Common myeloid progenitor, CD34-positive (primary cell): ENCODE results near the gene PIK3R1.

Experiments used
- CTCF ChIA-PET: fragments of 350-600 bp; sonication (Branson Sonifier 250); formaldehyde crosslinking; loops from one replicate; lab custom pipeline; 2021; ENCODE audit warnings: antibody characterized with exemption; lab: Charles Lee
- POLR2A ChIA-PET: fragments of 350-600 bp; sonication (Branson Sonifier 250); formaldehyde crosslinking; loops from one replicate; lab custom pipeline; 2021; ENCODE audit warnings: antibody characterized with exemption; lab: Charles Lee
- DNase-seq, 3 donors: peaks; one replicate each; pipeline versions ENCODE4 v3.0.0 to v3.0.0-alpha.2; 2013
- H3K27ac ChIP-seq, 2 experiments: 1 replicate in 1 of 2; 2 replicates in 1 of 2; pipeline ENCODE4 v1.7.0; 2013; ENCODE audit warnings: inconsistent platforms in 2 of 2, low read length in 2 of 2, mild to moderate bottlenecking in 2 of 2, low read depth in 1 of 2, moderate library complexity in 1 of 2; ENCODE audit not compliant: severe bottlenecking in 2 of 2, insufficient read depth in 1 of 2, poor library complexity in 1 of 2
- H3K27me3 ChIP-seq, 5 experiments: replicated peaks in 2 of 5; 1 replicate in 3 of 5; 2 replicates in 2 of 5; pipeline versions ENCODE4 v1.6.1 to v1.7.0; 2013; ENCODE audit warnings: low read length in 4 of 5, mild to moderate bottlenecking in 2 of 5, moderate library complexity in 2 of 5, inconsistent platforms in 1 of 5; ENCODE audit not compliant: insufficient read depth in 5 of 5, control insufficient read depth in 4 of 5
- H3K36me3 ChIP-seq, 4 experiments: 1 replicate in 2 of 4; 2 replicates in 2 of 4; pipeline versions ENCODE4 v1.6.1 to v1.7.0; 2013; ENCODE audit warnings: low read length in 3 of 4, control low read depth in 1 of 4, mild to moderate bottlenecking in 1 of 4; ENCODE audit not compliant: control insufficient read depth in 4 of 4, insufficient read depth in 4 of 4
- H3K4me1 ChIP-seq, 4 experiments: 1 replicate in 3 of 4; 2 replicates in 1 of 4; pipeline versions ENCODE4 v1.6.1 to v1.7.1; 2013; ENCODE audit warnings: low read length in 3 of 4, mild to moderate bottlenecking in 3 of 4, control low read depth in 1 of 4, inconsistent platforms in 1 of 4, moderate library complexity in 1 of 4; ENCODE audit not compliant: control insufficient read depth in 4 of 4, insufficient read depth in 4 of 4; ENCODE audit errors: control extremely low read depth in 1 of 4
- H3K4me3 ChIP-seq, 7 experiments: 1 replicate in 4 of 7; 2 replicates in 3 of 7; pipeline versions ENCODE4 v1.5.1 to v1.7.0; 2013; ENCODE audit warnings: mild to moderate bottlenecking in 7 of 7, low read length in 6 of 7, moderate library complexity in 6 of 7, inconsistent platforms in 2 of 7, low read depth in 2 of 7, control low read depth in 1 of 7; ENCODE audit not compliant: insufficient read depth in 4 of 7, control insufficient read depth in 1 of 7; ENCODE audit errors: extremely low read depth in 1 of 7
- H3K9me3 ChIP-seq, 5 experiments: 1 replicate in 4 of 5; 2 replicates in 1 of 5; pipeline versions ENCODE4 v1.6.1 to v1.7.1; 2013; ENCODE audit warnings: low read length in 4 of 5, mild to moderate bottlenecking in 2 of 5, inconsistent platforms in 1 of 5, low read depth in 1 of 5, moderate library complexity in 1 of 5; ENCODE audit not compliant: control insufficient read depth in 4 of 5, insufficient read depth in 2 of 5; ENCODE audit errors: control extremely low read depth in 1 of 5
- WGBS: methylation state at CpG from one replicate; pipeline ENCODE4 v1.1.5; 2013; ENCODE audit not compliant: insufficient coverage; 5-methylcytosine and 5-hydroxymethylcytosine counted together

Gene PIK3R1

DNA sequence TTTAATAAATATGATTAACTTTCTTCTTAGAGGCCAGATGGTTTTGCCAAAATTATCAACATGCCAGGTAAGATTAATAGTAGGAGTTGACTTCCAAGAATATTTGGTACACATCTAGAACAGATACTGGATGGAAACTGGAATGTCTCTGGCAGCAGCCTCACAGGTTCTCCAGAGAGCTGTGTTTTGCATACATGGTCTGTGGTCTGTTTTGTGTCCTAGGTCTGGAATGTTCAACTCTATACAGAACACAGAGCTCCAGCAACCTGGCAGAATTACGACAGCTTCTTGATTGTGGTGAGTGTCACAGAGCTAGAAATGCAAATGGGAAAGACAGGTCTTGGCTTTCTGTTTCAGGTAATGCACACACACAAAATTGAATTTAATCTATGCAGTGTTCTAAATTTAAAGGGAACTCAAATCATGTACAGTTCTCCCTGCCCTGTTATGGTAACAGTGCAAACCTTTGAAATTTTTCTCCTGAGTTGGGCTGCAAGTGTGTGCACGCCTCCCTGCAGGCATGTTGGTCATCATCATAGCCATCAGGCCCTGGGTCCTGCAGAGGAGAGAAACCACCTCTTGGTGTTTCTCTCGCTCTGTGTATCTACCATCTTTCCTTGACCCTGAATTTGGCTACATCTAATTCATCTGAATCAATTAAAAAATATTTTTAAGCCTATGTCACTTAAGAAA is 58.3 kb downstream of the PIK3R1 start:
- ChIA-PET POLR2A (no interaction called here), CTCF (interaction anchor here (1.1 to 8.1 kb wide), 7 partner anchors 12 to 1118 kb away, joined by 3 to 78 read pairs (median 12); no protein-coding TSS in a partner anchor)
- H3K36me3 ChIP-seq, result peaks cover 19 to 59% (median 27%) of the 10 kb centered on the region in 4 experiments
- H3K4me1 ChIP-seq, result peaks cover 10 to 38% (median 21%) of the 10 kb centered on the region in 4 experiments
- no peaks in the 10 kb centered on the region for H3K9me3 ChIP-seq
- no peak overlapping the region for H3K4me3 ChIP-seq
- H3K27ac ChIP-seq, result no peak overlapping the region
- no peaks in the 10 kb centered on the region for H3K27me3 ChIP-seq
- 100% methylated on average over 1 of the region's 3 CpGs for WGBS
- DNase-seq, result no peak

DNA sequence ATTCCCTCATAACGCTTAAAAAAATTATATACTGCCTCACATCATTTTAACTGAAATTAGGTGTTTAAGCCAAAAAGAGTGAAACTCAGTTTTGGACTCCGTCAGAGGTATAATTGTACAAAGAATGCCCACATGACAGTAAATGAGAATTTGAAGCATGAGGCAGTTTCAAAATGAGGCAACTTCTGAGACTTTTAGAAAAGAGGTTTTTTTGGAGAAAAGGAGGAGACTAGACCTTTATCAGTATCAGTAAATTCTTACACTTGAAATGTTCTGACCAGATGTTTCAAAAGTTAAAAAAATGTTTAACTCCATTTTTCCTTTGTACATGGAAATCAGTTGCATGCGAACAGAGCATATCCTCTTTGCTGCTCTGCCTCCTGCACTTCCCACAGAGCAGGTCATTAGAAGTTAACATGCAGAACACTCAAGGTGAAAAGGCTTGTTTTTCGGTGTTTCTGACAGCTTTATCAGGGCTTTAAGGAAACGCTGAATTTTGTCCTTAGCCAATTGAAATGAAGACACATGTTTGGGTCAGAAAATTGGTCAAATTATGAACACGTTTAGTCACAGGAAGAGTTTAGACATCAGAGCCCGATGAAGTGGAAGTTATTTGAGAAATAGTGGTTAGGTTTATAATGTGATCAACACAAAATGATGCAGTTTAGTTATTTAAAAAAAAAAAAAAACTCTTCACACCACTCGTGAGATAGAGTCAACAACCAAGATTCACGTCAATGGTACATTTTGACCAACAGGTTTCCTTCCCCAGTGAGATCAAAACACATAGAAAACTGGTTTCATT is 59.5 kb downstream of the PIK3R1 start:
- Histone ChIP-seq H3K36me3 (peaks cover 23 to 71% (median 39%) of the 10 kb centered on the region in 4 experiments), H3K9me3 (no peaks in the 10 kb centered on the region), H3K4me1 (peaks cover 4 to 26% (median 17%) of the 10 kb centered on the region in 4 experiments), H3K4me3 (no peak overlapping the region), H3K27ac (no peak overlapping the region), H3K27me3 (no peaks in the 10 kb centered on the region)
- DNase-seq, result no peak
- CTCF ChIA-PET, result interaction anchor here (1.0 to 4.6 kb wide), 3 partner anchors 13 to 1119 kb away, joined by 3 to 40 read pairs (median 19); no protein-coding TSS in a partner anchor
- POLR2A ChIA-PET, result no interaction called here
- WGBS, result 89% methylated on average over 6 of the region's 9 CpGs

DNA sequence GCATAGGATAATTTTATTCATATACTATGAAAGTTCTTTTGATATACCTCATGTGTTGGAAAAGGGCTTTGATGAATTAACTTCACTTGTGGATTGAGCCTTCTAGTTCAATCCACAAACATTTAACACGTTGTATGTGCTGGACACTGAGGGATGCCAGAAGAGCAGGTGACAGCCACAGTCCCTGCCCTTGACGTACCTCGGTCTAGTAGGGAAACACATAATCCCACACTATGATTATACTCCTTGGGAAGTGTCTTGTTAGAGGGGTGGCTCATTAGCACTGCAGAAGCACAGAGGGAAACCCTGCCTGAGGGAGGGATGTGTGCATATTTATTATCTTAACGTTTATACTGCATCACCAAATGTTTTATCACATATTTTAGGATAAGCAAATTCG is 61.2 kb downstream of the PIK3R1 start:
- Histone ChIP-seq H3K4me1 (peaks cover 0 to 9% (median 2%) of the 10 kb centered on the region in 4 experiments), H3K9me3 (no peaks in the 10 kb centered on the region), H3K27ac (no peak overlapping the region), H3K36me3 (peaks cover 28 to 81% (median 49%) of the 10 kb centered on the region in 4 experiments), H3K4me3 (no peak overlapping the region), H3K27me3 (no peaks in the 10 kb centered on the region)
- CTCF ChIA-PET, result interaction anchor here (1.0 to 1.4 kb wide), 3 partner anchors 10 to 1033 kb away, joined by 3 to 4 read pairs (median 4); no protein-coding TSS in a partner anchor
- POLR2A ChIA-PET, result no interaction called here
- no CpG with 5 or more reads among the region's 5 CpGs for WGBS
- no peak for DNase-seq

DNA sequence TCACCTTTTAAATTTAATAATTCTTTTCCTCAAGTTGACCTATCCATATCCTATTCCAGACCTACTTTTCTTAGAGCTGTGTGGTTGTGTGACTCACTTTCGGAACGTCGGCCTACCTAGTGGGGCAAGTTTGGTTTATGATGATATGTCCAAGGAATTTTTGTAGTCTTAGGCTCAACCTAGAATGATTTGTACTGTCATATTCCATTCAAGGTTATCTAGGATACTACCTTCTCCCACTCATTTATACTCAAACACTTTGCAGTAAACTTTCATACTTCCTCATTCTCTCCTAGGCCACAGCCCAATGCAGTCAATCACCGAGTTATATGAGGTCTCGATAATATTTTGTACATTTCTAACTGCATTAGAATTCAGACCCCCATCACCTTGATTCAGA is 61.9 kb downstream of the PIK3R1 start:
- ChIA-PET POLR2A (interaction anchor here (0.6 to 0.7 kb wide), 2 partner anchors 804 to 1031 kb away, joined by 3 read pairs; no protein-coding TSS in a partner anchor), CTCF (interaction anchor here (1.4 kb wide), 1 partner anchor 9 kb away, joined by 4 read pairs; no protein-coding TSS in a partner anchor)
- no CpG with 5 or more reads among the region's 5 CpGs for WGBS
- peak in 1 of 3 donors; percentile 56 for DNase-seq
- Histone ChIP-seq H3K4me3 (no peak overlapping the region), H3K36me3 (peaks cover 34 to 87% (median 55%) of the 10 kb centered on the region in 4 experiments), H3K4me1 (peaks cover 0 to 7% (median 1%) of the 10 kb centered on the region in 4 experiments), H3K27ac (no peak overlapping the region), H3K27me3 (no peaks in the 10 kb centered on the region), H3K9me3 (no peaks in the 10 kb centered on the region)

DNA sequence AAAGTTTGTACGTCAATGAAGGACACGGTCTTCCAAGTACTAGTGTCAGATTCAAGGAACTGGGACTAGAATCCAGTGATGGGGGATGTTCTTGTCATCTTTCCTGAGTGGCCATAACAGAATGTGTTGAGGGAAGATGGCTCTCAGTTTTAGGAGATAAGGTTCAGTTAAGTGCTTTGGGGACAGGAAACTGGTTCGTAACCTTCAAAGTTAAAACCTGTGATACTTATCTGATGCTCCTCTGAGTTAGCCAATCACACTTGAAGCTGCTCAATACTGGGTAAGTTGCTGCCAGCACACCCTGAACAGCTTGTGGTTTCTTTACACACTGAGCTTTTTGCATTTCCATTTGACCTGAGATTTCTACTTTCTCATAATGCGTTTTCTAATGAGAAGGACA is 64.4 kb downstream of the PIK3R1 start:
- Histone ChIP-seq H3K27me3 (no peaks in the 10 kb centered on the region), H3K9me3 (no peaks in the 10 kb centered on the region), H3K27ac (no peak overlapping the region), H3K36me3 (peaks cover 37 to 88% (median 58%) of the 10 kb centered on the region in 4 experiments), H3K4me3 (no peak overlapping the region), H3K4me1 (peaks cover 0 to 3% (median under 1%) of the 10 kb centered on the region in 4 experiments)
- CTCF ChIA-PET, result interaction anchor here (0.9 to 3.0 kb wide), 5 partner anchors 8 to 1033 kb away, joined by 3 to 17 read pairs (median 5); no protein-coding TSS in a partner anchor
- POLR2A ChIA-PET, result no interaction called here
- 85% methylated on average over 4 of the region's 4 CpGs for WGBS
- no peak for DNase-seq

DNA sequence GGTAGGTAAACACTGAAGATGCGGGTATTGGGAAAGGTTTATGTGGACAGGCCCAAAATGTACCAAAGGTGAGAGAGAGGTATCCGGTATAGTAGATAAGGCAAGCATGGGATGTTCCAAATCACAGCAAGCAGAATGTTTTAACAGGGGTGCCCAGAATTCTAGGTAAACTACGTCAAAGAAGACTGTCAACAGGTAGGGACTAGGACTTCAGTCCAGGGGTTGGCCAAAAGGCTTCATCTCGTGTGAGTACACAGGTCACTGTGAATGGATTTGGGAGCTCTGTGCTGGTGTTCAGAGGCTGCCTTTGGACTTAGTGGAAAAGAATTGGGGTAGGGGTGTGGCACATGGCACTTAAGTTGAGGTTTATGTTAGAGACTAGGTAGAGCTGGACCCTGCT is 66.4 kb downstream of the PIK3R1 start:
- DNase-seq, result no peak
- H3K27ac ChIP-seq, result no peak overlapping the region
- peaks cover 2 to 8% (median 5%) of the 10 kb centered on the region in 4 experiments for H3K4me1 ChIP-seq

More for the DNA sequence above, 66.4 kb downstream of the PIK3R1 start:
- WGBS, result 93% methylated on average over 4 of the region's 4 CpGs
- H3K9me3 ChIP-seq, result no peaks in the 10 kb centered on the region
- H3K36me3 ChIP-seq, result peaks cover 31 to 81% (median 51%) of the 10 kb centered on the region in 4 experiments
- CTCF ChIA-PET, result interaction anchor here (1.4 to 3.0 kb wide), 2 partner anchors 10 to 181 kb away, joined by 3 to 17 read pairs; no protein-coding TSS in a partner anchor
- H3K4me3 ChIP-seq, result no peak overlapping the region
- H3K27me3 ChIP-seq, result no peaks in the 10 kb centered on the region
- POLR2A ChIA-PET, result no interaction called here
